ENCODE results near the gene ATP12A.

DNA sequence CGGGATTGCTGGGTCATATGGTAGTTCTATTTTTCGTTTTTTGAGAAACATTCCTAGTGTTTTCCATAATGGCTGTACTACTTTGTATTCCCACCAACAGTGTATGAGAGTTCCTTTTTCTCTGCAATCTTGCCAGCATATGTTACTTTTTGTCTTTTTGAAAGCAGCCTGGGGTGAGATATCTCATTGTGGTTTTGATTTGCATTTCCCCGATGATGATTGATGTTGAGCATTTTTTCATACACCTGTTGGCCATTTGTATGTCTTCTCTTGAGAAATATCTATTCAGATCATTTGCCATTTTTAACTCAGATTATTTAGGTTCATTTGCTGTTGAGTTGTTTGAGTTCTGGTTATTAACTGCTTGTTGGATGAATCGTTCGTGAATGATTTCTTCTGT lies 18.5 kb upstream of the ATP12A start:
- TF ChIP-seq ZNF274 (IDR thresholded peaks at IDR 0.05; ENCODE audit: borderline replicate concordance, extremely low read depth, low read length) = no peak
- TF ChIP-seq YY1 (IDR thresholded peaks at IDR 0.05; ENCODE audit: low read depth, low read length) = no peak
- no peak for TF ChIP-seq TCF12 (IDR thresholded peaks at IDR 0.05; ENCODE audit: low read depth, low read length)
- no peak for TF ChIP-seq GABPA (IDR thresholded peaks at IDR 0.05; ENCODE audit: borderline replicate concordance, insufficient read depth, low read length)
- TF ChIP-seq, protein P1, sequence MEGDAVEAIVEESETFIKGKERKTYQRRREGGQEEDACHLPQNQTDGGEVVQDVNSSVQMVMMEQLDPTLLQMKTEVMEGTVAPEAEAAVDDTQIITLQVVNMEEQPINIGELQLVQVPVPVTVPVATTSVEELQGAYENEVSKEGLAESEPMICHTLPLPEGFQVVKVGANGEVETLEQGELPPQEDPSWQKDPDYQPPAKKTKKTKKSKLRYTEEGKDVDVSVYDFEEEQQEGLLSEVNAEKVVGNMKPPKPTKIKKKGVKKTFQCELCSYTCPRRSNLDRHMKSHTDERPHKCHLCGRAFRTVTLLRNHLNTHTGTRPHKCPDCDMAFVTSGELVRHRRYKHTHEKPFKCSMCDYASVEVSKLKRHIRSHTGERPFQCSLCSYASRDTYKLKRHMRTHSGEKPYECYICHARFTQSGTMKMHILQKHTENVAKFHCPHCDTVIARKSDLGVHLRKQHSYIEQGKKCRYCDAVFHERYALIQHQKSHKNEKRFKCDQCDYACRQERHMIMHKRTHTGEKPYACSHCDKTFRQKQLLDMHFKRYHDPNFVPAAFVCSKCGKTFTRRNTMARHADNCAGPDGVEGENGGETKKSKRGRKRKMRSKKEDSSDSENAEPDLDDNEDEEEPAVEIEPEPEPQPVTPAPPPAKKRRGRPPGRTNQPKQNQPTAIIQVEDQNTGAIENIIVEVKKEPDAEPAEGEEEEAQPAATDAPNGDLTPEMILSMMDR (IDR thresholded peaks at IDR 0.05; ENCODE audit: control extremely low read depth in 1 of 3, insufficient read depth in 1 of 3, low read depth in 1 of 3, low read length in 3 of 3) = no peak
- TF ChIP-seq, protein P2, sequence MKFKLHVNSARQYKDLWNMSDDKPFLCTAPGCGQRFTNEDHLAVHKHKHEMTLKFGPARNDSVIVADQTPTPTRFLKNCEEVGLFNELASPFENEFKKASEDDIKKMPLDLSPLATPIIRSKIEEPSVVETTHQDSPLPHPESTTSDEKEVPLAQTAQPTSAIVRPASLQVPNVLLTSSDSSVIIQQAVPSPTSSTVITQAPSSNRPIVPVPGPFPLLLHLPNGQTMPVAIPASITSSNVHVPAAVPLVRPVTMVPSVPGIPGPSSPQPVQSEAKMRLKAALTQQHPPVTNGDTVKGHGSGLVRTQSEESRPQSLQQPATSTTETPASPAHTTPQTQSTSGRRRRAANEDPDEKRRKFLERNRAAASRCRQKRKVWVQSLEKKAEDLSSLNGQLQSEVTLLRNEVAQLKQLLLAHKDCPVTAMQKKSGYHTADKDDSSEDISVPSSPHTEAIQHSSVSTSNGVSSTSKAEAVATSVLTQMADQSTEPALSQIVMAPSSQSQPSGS (IDR thresholded peaks at IDR 0.05; ENCODE audit: low read length) = no peak
- TF ChIP-seq POLR2A (IDR thresholded peaks at IDR 0.05; ENCODE audit: control extremely low read depth in 1 of 2, low read depth in 2 of 2, low read length in 2 of 2) = no peak
- no peak for TF ChIP-seq EGR1 (IDR thresholded peaks at IDR 0.05; ENCODE audit: borderline replicate concordance, low read depth, low read length)

All from H1 (cell line).